Right atrium auricular region (tissue), 2 donors: ENCODE data around the gene ATAD3A. TPM values are rescaled to one million over a fixed set of nuclear protein-coding genes. Genes with fewer than 3 reads are reported as not detected.

ENCODE experiments used
- DNase-seq: peaks from one replicate; pipeline ENCODE4 v3.0.0-alpha.2; 2019; ENCODE audit warnings: low spot score
- H3K27ac ChIP-seq, 2 donors: fragments of 200-600 bp; sonication (generic); 1 replicate in 1 of 2; 2 replicates in 1 of 2; pipeline ENCODE4 v1.5.1; 2016 to 2019
- H3K27me3 ChIP-seq, 2 donors: fragments of 200-600 bp; sonication (generic); one replicate each; pipeline versions ENCODE4 v1.5.1 to v1.6.0; 2017 to 2019
- H3K36me3 ChIP-seq: fragments of 200-600 bp; sonication (generic); one replicate; pipeline ENCODE4 v1.5.1; 2016
- H3K4me1 ChIP-seq, 2 donors: fragments of 200-600 bp; sonication (generic); one replicate each; pipeline versions ENCODE4 v1.5.1 to v1.6.0; 2017 to 2019
- H3K4me3 ChIP-seq, 2 donors: fragments of 200-600 bp; sonication (generic); 1 replicate in 1 of 2; 2 replicates in 1 of 2; pipeline ENCODE4 v1.5.1; 2017 to 2019; ENCODE audit warnings: mild to moderate bottlenecking in 1 of 2, moderate library complexity in 1 of 2
- H3K9me3 ChIP-seq, 2 donors: fragments of 200-600 bp; sonication (generic); one replicate each; pipeline ENCODE4 v1.5.1; 2019
- total RNA-seq, 2 donors: library from RNA; depleted of rRNA; stranded (reverse); fragments of >200 nt; gene quantifications; one replicate each; pipeline ENCODE4 v1.1.0, GENCODE V29; 2016
- TF ChIP-seq, protein P1 (sequence below), 2 donors: fragments of 200-600 bp; sonication (generic); IDR thresholded peaks; one replicate each; pipeline ENCODE4 v1.5.1; 2019; ENCODE audit warnings: antibody characterized with exemption in 2 of 2

Gene ATAD3A
- total RNA-seq, 2 donors from 2014 or later = 15.6 to 18.6 TPM

DNA sequence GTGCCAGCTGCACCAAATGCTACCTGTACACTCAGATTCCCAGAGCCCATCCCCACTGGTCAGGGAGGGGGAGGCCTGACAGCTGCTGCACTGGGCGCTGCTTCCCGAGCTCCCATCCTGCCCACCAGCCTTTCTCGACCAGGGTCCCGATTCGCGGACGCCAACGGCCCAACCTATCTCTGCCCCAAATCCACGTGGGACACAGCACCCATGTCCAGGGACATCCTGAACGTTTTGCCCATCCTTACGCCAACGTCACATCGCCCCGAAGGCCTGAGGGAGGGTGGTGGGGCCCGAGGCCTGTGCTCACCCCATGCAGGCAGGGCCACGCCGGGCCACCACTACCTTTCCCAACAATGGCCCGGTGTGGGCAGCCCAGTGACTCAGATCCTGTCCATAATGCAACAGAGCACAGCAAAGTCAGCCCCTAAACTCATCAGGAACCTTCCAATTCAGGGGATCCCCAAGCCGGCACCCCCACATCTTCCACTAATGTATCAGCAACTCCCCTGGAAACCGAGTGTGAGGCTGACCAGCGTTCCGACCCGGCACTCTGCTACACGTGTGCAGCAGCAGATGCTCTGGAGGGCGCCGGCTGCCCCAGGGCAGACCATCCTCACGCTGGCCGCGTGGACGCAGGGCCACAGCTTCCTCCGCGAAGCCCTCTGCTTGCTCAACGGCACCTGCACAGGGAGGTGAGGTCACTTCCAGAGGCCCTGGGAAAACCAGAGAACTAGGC, 39.7 kb downstream of the ATAD3A start:
- no peak for DNase-seq
- no peaks in the 10 kb centered on the region for H3K9me3 ChIP-seq
- H3K36me3 ChIP-seq = no peaks in the 10 kb centered on the region
- TF ChIP-seq, protein P1, sequence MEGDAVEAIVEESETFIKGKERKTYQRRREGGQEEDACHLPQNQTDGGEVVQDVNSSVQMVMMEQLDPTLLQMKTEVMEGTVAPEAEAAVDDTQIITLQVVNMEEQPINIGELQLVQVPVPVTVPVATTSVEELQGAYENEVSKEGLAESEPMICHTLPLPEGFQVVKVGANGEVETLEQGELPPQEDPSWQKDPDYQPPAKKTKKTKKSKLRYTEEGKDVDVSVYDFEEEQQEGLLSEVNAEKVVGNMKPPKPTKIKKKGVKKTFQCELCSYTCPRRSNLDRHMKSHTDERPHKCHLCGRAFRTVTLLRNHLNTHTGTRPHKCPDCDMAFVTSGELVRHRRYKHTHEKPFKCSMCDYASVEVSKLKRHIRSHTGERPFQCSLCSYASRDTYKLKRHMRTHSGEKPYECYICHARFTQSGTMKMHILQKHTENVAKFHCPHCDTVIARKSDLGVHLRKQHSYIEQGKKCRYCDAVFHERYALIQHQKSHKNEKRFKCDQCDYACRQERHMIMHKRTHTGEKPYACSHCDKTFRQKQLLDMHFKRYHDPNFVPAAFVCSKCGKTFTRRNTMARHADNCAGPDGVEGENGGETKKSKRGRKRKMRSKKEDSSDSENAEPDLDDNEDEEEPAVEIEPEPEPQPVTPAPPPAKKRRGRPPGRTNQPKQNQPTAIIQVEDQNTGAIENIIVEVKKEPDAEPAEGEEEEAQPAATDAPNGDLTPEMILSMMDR (IDR thresholded peaks at IDR 0.05) = no peak
- H3K27me3 ChIP-seq = no peaks in the 10 kb centered on the region
- no peak overlapping the region for H3K4me3 ChIP-seq
- H3K4me1 ChIP-seq = peaks cover 0 to 21% of the 10 kb centered on the region in 2 donors
- no peak overlapping the region for H3K27ac ChIP-seq

DNA sequence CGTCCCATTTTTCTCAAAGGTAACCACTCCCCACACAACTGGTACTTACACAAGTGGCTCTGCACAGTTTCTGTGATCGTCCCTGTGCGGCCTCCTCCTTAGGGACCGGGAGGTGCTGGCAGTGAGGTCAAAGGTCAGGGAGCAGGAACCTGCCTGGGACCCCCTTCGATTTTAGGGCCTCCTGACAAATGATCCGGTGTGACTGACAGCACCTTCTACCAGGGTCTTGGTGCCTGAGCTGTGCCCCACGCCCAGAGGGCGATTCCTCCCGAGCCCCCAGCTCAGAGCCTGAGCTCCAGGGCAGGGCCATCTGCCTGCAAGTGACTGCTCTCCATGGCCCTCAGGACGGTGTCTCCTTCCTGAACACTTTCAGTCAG, 40.3 kb downstream of the ATAD3A start:
- TF ChIP-seq, protein P1 (IDR thresholded peaks at IDR 0.05) = no peak
- Histone ChIP-seq H3K4me3 (no peak overlapping the region), H3K27me3 (no peaks in the 10 kb centered on the region), H3K36me3 (no peaks in the 10 kb centered on the region), H3K4me1 (peaks cover 0 to 21% of the 10 kb centered on the region in 2 donors), H3K9me3 (no peaks in the 10 kb centered on the region), H3K27ac (no peak overlapping the region)
- no peak for DNase-seq

DNA sequence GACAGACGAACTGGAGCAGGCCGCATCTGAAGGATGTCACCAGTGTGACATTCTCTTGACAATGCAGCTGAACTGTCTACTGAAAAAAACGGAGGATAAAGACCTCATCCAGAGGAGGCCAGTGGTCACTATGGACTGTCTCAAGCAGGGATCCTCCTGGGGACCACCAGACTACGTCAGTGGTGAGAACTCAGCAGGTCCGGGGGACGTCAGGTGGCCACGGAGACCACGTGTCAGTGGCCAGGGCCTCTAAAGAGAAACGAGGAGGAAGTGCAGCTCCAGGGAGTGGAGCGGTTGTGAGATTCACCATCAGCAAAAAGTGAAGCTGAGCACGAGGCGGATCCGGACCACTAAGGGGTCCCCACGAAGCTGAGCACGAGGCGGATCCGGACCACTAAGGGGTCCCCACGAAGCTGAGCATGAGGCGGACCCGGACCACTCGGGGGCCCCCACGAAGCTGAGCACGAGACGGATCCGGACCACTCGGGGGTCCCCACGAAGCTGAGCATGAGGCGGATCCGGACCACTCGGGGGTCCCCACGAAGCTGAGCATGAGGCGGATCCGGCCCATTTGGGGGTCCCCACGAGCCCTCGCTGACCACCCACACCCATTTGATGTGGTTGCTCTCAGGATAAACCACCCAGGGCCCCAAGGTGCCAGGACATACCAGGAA, 42.0 kb downstream of the ATAD3A start:
- Histone ChIP-seq H3K9me3 (no peaks in the 10 kb centered on the region), H3K27ac (no peak overlapping the region), H3K36me3 (no peaks in the 10 kb centered on the region), H3K4me1 (peaks cover 0 to 21% of the 10 kb centered on the region in 2 donors), H3K4me3 (no peak overlapping the region), H3K27me3 (no peaks in the 10 kb centered on the region)
- TF ChIP-seq, protein P1 (IDR thresholded peaks at IDR 0.05) = no peak
- no peak for DNase-seq

GRCh38 chr1:1554550-1554925, 42.6 kb downstream of the ATAD3A start:
- TF ChIP-seq, protein P1 (IDR thresholded peaks at IDR 0.05) = no peak
- Histone ChIP-seq H3K36me3 (no peaks in the 10 kb centered on the region), H3K27me3 (no peaks in the 10 kb centered on the region), H3K4me3 (no peak overlapping the region), H3K4me1 (peaks cover 0 to 21% of the 10 kb centered on the region in 2 donors), H3K9me3 (no peaks in the 10 kb centered on the region), H3K27ac (no peak overlapping the region)
- no peak for DNase-seq

- H3K27ac ChIP-seq = no peak overlapping the region
- no peak for DNase-seq
- peaks cover 2% of the 10 kb centered on the region for H3K36me3 ChIP-seq
- TF ChIP-seq, protein P1 (IDR thresholded peaks at IDR 0.05) = no peak
- H3K9me3 ChIP-seq = no peaks in the 10 kb centered on the region
- peaks cover 0 to 19% of the 10 kb centered on the region in 2 donors for H3K4me1 ChIP-seq
- no peak overlapping the region for H3K4me3 ChIP-seq
- no peaks in the 10 kb centered on the region for H3K27me3 ChIP-seq
These were observed 43.3 kb downstream of the ATAD3A start for GRCh38 chr1:1554926-1555915.
